H9 (cell line): ENCODE measurements around the gene RYR3. TPM values are rescaled to one million over a fixed set of nuclear protein-coding genes. Genes with fewer than 3 reads are reported as not detected.

Experiments
- DNase-seq: peaks from one replicate; pipeline ENCODE4 v3.0.0-alpha.2; 2017
- H2AFZ ChIP-seq: one replicate; pipeline ENCODE4 v1.6.1; 2013; ENCODE audit warnings: mild to moderate bottlenecking, low read length, control low read depth, moderate library complexity
- H2AK5ac ChIP-seq: 2 replicates; pipeline ENCODE4 v1.6.1; 2013; ENCODE audit warnings: low read length, control low read depth, mixed read lengths; ENCODE audit not compliant: insufficient read length
- H2BK120ac ChIP-seq: one replicate; pipeline ENCODE4 v1.6.1; 2013; ENCODE audit warnings: low read depth, mild to moderate bottlenecking, low read length, control low read depth, inconsistent platforms; ENCODE audit not compliant: poor library complexity, severe bottlenecking
- H2BK12ac ChIP-seq: 2 replicates; pipeline ENCODE4 v1.6.1; 2013; ENCODE audit warnings: low read length, control low read depth, mixed read lengths, low read depth; ENCODE audit not compliant: insufficient read length
- H2BK15ac ChIP-seq: 2 replicates; pipeline ENCODE4 v1.6.1; 2013; ENCODE audit warnings: low read depth, low read length, control low read depth
- H2BK20ac ChIP-seq: one replicate; pipeline ENCODE4 v1.6.1; 2013; ENCODE audit warnings: low read depth, mild to moderate bottlenecking, low read length, control low read depth, inconsistent platforms; ENCODE audit not compliant: poor library complexity, severe bottlenecking
- H2BK5ac ChIP-seq: 2 replicates; pipeline ENCODE4 v1.6.1; 2013; ENCODE audit warnings: low read length, control low read depth, mixed read lengths; ENCODE audit not compliant: insufficient read length
- H3K14ac ChIP-seq: 2 replicates; pipeline ENCODE4 v1.6.1; 2013; ENCODE audit warnings: low read length, control low read depth; ENCODE audit not compliant: insufficient read depth
- H3K18ac ChIP-seq: 2 replicates; pipeline ENCODE4 v1.6.1; 2013; ENCODE audit warnings: low read depth, mild to moderate bottlenecking, mixed read lengths, low read length, control low read depth; ENCODE audit not compliant: insufficient read length
- H3K23ac ChIP-seq: 2 replicates; pipeline ENCODE4 v1.6.1; 2013; ENCODE audit warnings: low read length, control low read depth, mixed read lengths, low read depth; ENCODE audit not compliant: insufficient read length
- H3K23me2 ChIP-seq: 2 replicates; pipeline ENCODE4 v1.6.1; 2013; ENCODE audit warnings: low read depth, mild to moderate bottlenecking, mixed read lengths, low read length, control low read depth; ENCODE audit not compliant: insufficient read length, poor library complexity, severe bottlenecking
- H3K27ac ChIP-seq: 2 replicates; pipeline ENCODE4 v1.5.1; 2013; ENCODE audit warnings: low read length, control low read depth, mixed read lengths, low read depth; ENCODE audit not compliant: insufficient read length
- H3K27me3 ChIP-seq: 2 replicates; pipeline ENCODE4 v1.6.1; 2013; ENCODE audit warnings: low read length, control low read depth, inconsistent platforms; ENCODE audit not compliant: insufficient read depth
- H3K4ac ChIP-seq: 2 replicates; pipeline ENCODE4 v1.6.1; 2013; ENCODE audit warnings: low read depth, mild to moderate bottlenecking, control low read depth, inconsistent platforms, low read length, moderate library complexity
- H3K4me1 ChIP-seq: 2 replicates; pipeline ENCODE4 v1.6.1; 2013; ENCODE audit warnings: low read length, control low read depth, inconsistent platforms; ENCODE audit not compliant: insufficient read depth
- H3K4me2 ChIP-seq: 2 replicates; pipeline ENCODE4 v1.6.1; 2013; ENCODE audit warnings: low read length, control low read depth, mixed read lengths; ENCODE audit not compliant: insufficient read length, insufficient read depth
- H3K56ac ChIP-seq: 2 replicates; pipeline ENCODE4 v1.6.1; 2013; ENCODE audit warnings: low read depth, mild to moderate bottlenecking, mixed read lengths, low read length, control low read depth; ENCODE audit not compliant: insufficient read length
- H3K79me1 ChIP-seq: 2 replicates; pipeline ENCODE4 v1.6.1; 2013; ENCODE audit warnings: low read depth, mild to moderate bottlenecking, moderate library complexity, low read length, control low read depth, inconsistent platforms; ENCODE audit not compliant: insufficient read depth, poor library complexity, severe bottlenecking
- H3K79me2 ChIP-seq: 2 replicates; pipeline ENCODE4 v1.6.1; 2013; ENCODE audit warnings: low read length, control low read depth, inconsistent platforms; ENCODE audit not compliant: insufficient read depth
- H3K9ac ChIP-seq: 2 replicates; pipeline ENCODE4 v1.6.1; 2013; ENCODE audit warnings: low read length, control low read depth, mixed read lengths; ENCODE audit not compliant: insufficient read length; ENCODE audit errors: extremely low read depth
- H3K9me3 ChIP-seq: one replicate; pipeline ENCODE4 v1.6.1; 2013; ENCODE audit warnings: low read depth, low read length, inconsistent platforms; ENCODE audit not compliant: control insufficient read depth
- H3T11ph ChIP-seq: one replicate; pipeline ENCODE4 v1.6.1; 2013; ENCODE audit warnings: mild to moderate bottlenecking, low read length, control low read depth, inconsistent platforms
- H4K20me1 ChIP-seq: one replicate; pipeline ENCODE4 v1.6.1; 2013; ENCODE audit not compliant: control insufficient read depth, insufficient read length, insufficient read depth
- H4K5ac ChIP-seq: 2 replicates; pipeline ENCODE4 v1.6.1; 2013; ENCODE audit warnings: low read depth, mild to moderate bottlenecking, mixed read lengths, low read length, control low read depth; ENCODE audit not compliant: insufficient read length
- H4K8ac ChIP-seq: replicated peaks from 2 replicates; pipeline ENCODE4 v1.6.1; 2013; ENCODE audit warnings: low read length, control low read depth, mixed read lengths, low read depth; ENCODE audit not compliant: insufficient read length
- H4K91ac ChIP-seq: 2 replicates; pipeline ENCODE4 v1.6.1; 2013; ENCODE audit warnings: low read depth, mild to moderate bottlenecking, moderate library complexity, mixed read lengths, low read length, control low read depth; ENCODE audit not compliant: insufficient read length
- H3K27ac Mint-ChIP-seq, 3 experiments: 2 replicates in 2 of 3; 3 replicates in 1 of 3; pipeline ENCODE4 v1.8.0; 2020 to 2021; ENCODE audit warnings: mixed read lengths in 3 of 3, mild to moderate bottlenecking in 1 of 3, moderate library complexity in 1 of 3
- H3K27me3 Mint-ChIP-seq: 2 replicates; pipeline ENCODE4 v1.8.0; 2021; ENCODE audit warnings: low read depth, mild to moderate bottlenecking, moderate library complexity, mixed read lengths
- H3K36me3 Mint-ChIP-seq, 3 experiments: 2 replicates in 2 of 3; 3 replicates in 1 of 3; pipeline ENCODE4 v1.8.0; 2020 to 2021; ENCODE audit warnings: low read depth in 3 of 3, mixed read lengths in 3 of 3; ENCODE audit not compliant: insufficient read depth in 1 of 3
- H3K4me1 Mint-ChIP-seq, 2 experiments: 2 replicates each; pipeline ENCODE4 v1.8.0; 2020; ENCODE audit warnings: mixed read lengths in 2 of 2
- H3K4me3 Mint-ChIP-seq, 2 experiments: 2 replicates in 1 of 2; 3 replicates in 1 of 2; pipeline ENCODE4 v1.8.0; 2020 to 2021; ENCODE audit warnings: mild to moderate bottlenecking in 2 of 2, mixed read lengths in 2 of 2, moderate library complexity in 1 of 2
- H3K9me3 Mint-ChIP-seq, 2 experiments: 2 replicates in 1 of 2; 3 replicates in 1 of 2; pipeline ENCODE4 v1.8.0; 2020; ENCODE audit warnings: mild to moderate bottlenecking in 2 of 2, mixed read lengths in 2 of 2, moderate library complexity in 1 of 2
- CTCF ChIP-seq: fragments of 200-600 bp; sonication (generic); conservative IDR thresholded peaks from 3 replicates; pipeline ENCODE4 v1.8.0; 2021; ENCODE audit warnings: antibody characterized with exemption, mild to moderate bottlenecking
- WGBS: extraction: QIAGEN DNeasy Blood & Tissue Kit; methylation state at CpG from one replicate; pipeline ENCODE4 v1.1.7; 2013; ENCODE audit warnings: missing lambda C conversion rate, low lambda C conversion rate, mixed read lengths; ENCODE audit not compliant: insufficient read length; ENCODE audit errors: extremely low coverage; 5-methylcytosine and 5-hydroxymethylcytosine counted together
- total RNA-seq: library from RNA; stranded (reverse); gene quantifications from 2 replicates; pipeline ENCODE4 v1.2.1, GENCODE V29; 2021

Gene RYR3
- total RNA-seq, 1 experiment from 2014 or later, result 0.85 TPM

- no peak overlapping the region for H3K23ac ChIP-seq
- H4K91ac ChIP-seq, result no peak overlapping the region
- Mint-ChIP-seq H3K27ac (no peak overlapping the region; a peak in 1 of 7 replicates), H3K27me3 (peaks cover 2% of the 10 kb centered on the region; the same call in 1 of the 2 replicates), H3K4me3 (no peak overlapping the region), H3K9me3 (no peaks in the 10 kb centered on the region), H3K4me1 (peaks cover 5 to 17% of the 10 kb centered on the region in 2 experiments; a peak in 1 of 4 replicates), H3K36me3 (no peaks in the 10 kb centered on the region)
- no peak overlapping the region for H2BK20ac ChIP-seq
- TF ChIP-seq CTCF, result no peak
- H4K8ac ChIP-seq, result no peak overlapping the region
- no peak overlapping the region for H2BK120ac ChIP-seq
- no CpG with 5 or more reads among the region's 4 CpGs for WGBS
- no peak overlapping the region for H3K56ac ChIP-seq
- no peak overlapping the region for H3K4me2 ChIP-seq
- H3K27ac ChIP-seq, result no peak overlapping the region
- no peaks in the 10 kb centered on the region for H3K4me1 ChIP-seq
- no peaks in the 10 kb centered on the region for H4K20me1 ChIP-seq
- H3K23me2 ChIP-seq, result no peaks in the 10 kb centered on the region
- H3K14ac ChIP-seq, result no peak overlapping the region
- no peaks in the 10 kb centered on the region for H3K27me3 ChIP-seq
- H2AK5ac ChIP-seq, result no peak overlapping the region
- no peak overlapping the region for H3K4ac ChIP-seq
- no peak overlapping the region for H2BK15ac ChIP-seq
- DNase-seq, result no peak
- no peaks in the 10 kb centered on the region for H3K79me2 ChIP-seq
- no peak overlapping the region for H2AFZ ChIP-seq
- H4K5ac ChIP-seq, result no peak overlapping the region
- H3K79me1 ChIP-seq, result no peaks in the 10 kb centered on the region
- H3K18ac ChIP-seq, result no peak overlapping the region
- no peak overlapping the region for H2BK12ac ChIP-seq
- H2BK5ac ChIP-seq, result no peak overlapping the region
- H3T11ph ChIP-seq, result no peak overlapping the region
- H3K9ac ChIP-seq, result no peak overlapping the region
- H3K9me3 ChIP-seq, result no peaks in the 10 kb centered on the region
These were observed 328.3 kb downstream of the RYR3 start for GRCh38 chr15:33639051-33639450.
